ENCODE measurements around the gene WFIKKN1. TPM values are rescaled to one million over a fixed set of nuclear protein-coding genes. Genes with fewer than 3 reads are reported as not detected.

Gene WFIKKN1
- total and polyA plus RNA-seq, 2 of the 13 experiments (the other 11 are each of a cell fraction or from before 2014, with no cell fraction given): 1.7 to 4.9 TPM

- TF ChIP-seq ZNF17 (CRISPR knock-in tag; IDR thresholded peaks at IDR 0.05) (no peak), MAZ (IDR thresholded peaks at IDR 0.05; ENCODE audit: borderline replicate concordance, low read depth, low read length) (no peak), MAZ (CRISPR knock-in tag; IDR thresholded peaks at IDR 0.05; ENCODE audit: low read depth) (0 out of 2 replicates have a peak, but pooled peaks have one; percentile 4), ZNF580 (CRISPR knock-in tag; IDR thresholded peaks at IDR 0.05; ENCODE audit: borderline replicate concordance, low read depth) (no peak), SALL1 (CRISPR knock-in tag; IDR thresholded peaks at IDR 0.05) (peak; percentile 36), NCOA1 (CRISPR knock-in tag; IDR thresholded peaks at IDR 0.05) (no peak), ZNF687 (CRISPR knock-in tag; IDR thresholded peaks at IDR 0.05) (peak; percentile 16), HMGXB4 (CRISPR knock-in tag; IDR thresholded peaks at IDR 0.05; ENCODE audit: borderline replicate concordance in 1 of 2, low read depth in 1 of 2) (no peak), KDM1A (CRISPR knock-in tag; IDR thresholded peaks at IDR 0.05) (0 out of 2 replicates have a peak, but pooled peaks have one; percentile 17), KDM2A (CRISPR knock-in tag; IDR thresholded peaks at IDR 0.05; ENCODE audit: borderline replicate concordance, low read depth) (peak; percentile 94; the same call in 1 of the 2 replicates), ZNF281 (CRISPR knock-in tag; IDR thresholded peaks at IDR 0.05; ENCODE audit: borderline replicate concordance) (peak; percentile 34; the same call in 1 of the 2 replicates), ZFP91 (CRISPR knock-in tag; IDR thresholded peaks at IDR 0.05; ENCODE audit: borderline replicate concordance) (peak; percentile 7; the same call in 1 of the 2 replicates), ZNF674 (CRISPR knock-in tag; IDR thresholded peaks at IDR 0.05; ENCODE audit: low read depth) (no peak), ZNF34 (CRISPR knock-in tag; IDR thresholded peaks at IDR 0.05; ENCODE audit: borderline replicate concordance) (no peak)
Observed at GRCh38 chr16:674968-675883, 44.4 kb downstream of the WFIKKN1 start, which contains the start of gene RHBDL1 (continued).
